GM12878 (cell line): ENCODE measurements around the gene KRT7. TPM values are rescaled to one million over a fixed set of nuclear protein-coding genes. Genes with fewer than 3 reads are reported as not detected.

Experiments
- ATAC-seq: fragments of 200-7000 bp; cut with Tn5 transposase; 3 replicates; pipeline ENCODE4 v1.9.1; 2020; ENCODE audit warnings: mild to moderate bottlenecking, moderate library complexity
- BruUV-seq: library from RNA; stranded (reverse); fragments of 400-500 nt; replicated peaks from 2 replicates; lab custom pipeline; 2021; lab: Mats Ljungman, UMichigan
- CTCF ChIA-PET: fragments of 300-600 bp; sonication (Branson Sonifier 250); formaldehyde crosslinking; extraction: SDS; loops from one replicate; lab custom pipeline; 2021; ENCODE audit warnings: inconsistent platforms; lab: Yijun Ruan, JAX
- POLR2A ChIA-PET: fragments of 350-600 bp; formaldehyde crosslinking; extraction: SDS; loops from one replicate; lab custom pipeline; 2021; ENCODE audit warnings: inconsistent platforms; lab: Charles Lee
- RAD21 ChIA-PET: fragments of 300-600 bp; sonication (Branson Sonifier 250); formaldehyde crosslinking; loops from one replicate; lab custom pipeline; 2023; ENCODE audit warnings: antibody characterized with exemption; ENCODE audit not compliant: unreplicated experiment; lab: Charles Lee
- SMC1A ChIA-PET: fragments of 300-600 bp; sonication (Branson Sonifier 250); formaldehyde crosslinking; loops from one replicate; lab custom pipeline; 2023; ENCODE audit not compliant: unreplicated experiment, uncharacterized antibody; lab: Charles Lee
- DNase-seq: peaks from one replicate; pipeline ENCODE4 v3.0.0-alpha.2; 2011; ENCODE audit warnings: low read depth, low spot score
- FAIRE-seq: peaks from 3 replicates; lab custom pipeline; 2011; peaks lifted over from hg19 to GRCh38; lab: Jason Lieb, UNC
- H2AFZ ChIP-seq: 2 replicates; pipeline ENCODE4 v1.6.0; 2011; ENCODE audit warnings: low read depth, low read length, control low read depth; ENCODE audit not compliant: control insufficient read depth
- H3K27ac ChIP-seq: 2 replicates; pipeline ENCODE4 v1.5.1; 2011; ENCODE audit warnings: control low read depth; ENCODE audit not compliant: control insufficient read depth, insufficient read depth
- H3K27me3 ChIP-seq, 2 experiments: replicated peaks in 1 of 2; 2 replicates each; pipeline versions ENCODE4 v1.6.0 to v1.6.1; 2011; ENCODE audit warnings: low read length in 1 of 2; ENCODE audit not compliant: control insufficient read depth in 2 of 2, insufficient read depth in 2 of 2
- H3K36me3 ChIP-seq, 2 experiments: 2 replicates each; pipeline ENCODE4 v1.5.1; 2011; ENCODE audit warnings: low read length in 1 of 2; ENCODE audit not compliant: control insufficient read depth in 2 of 2, insufficient read depth in 2 of 2
- H3K4me1 ChIP-seq: 2 replicates; pipeline ENCODE4 v1.6.1; 2011; ENCODE audit warnings: mild to moderate bottlenecking, low read length, moderate library complexity, mixed read lengths; ENCODE audit not compliant: control insufficient read depth, insufficient read depth
- H3K4me2 ChIP-seq: 2 replicates; pipeline ENCODE4 v1.6.0; 2011; ENCODE audit warnings: control low read depth; ENCODE audit not compliant: control insufficient read depth, insufficient read depth
- H3K4me3 ChIP-seq: fragments of 200-600 bp; sonication (generic); 2 replicates; pipeline ENCODE4 v1.5.1; 2016
- H3K79me2 ChIP-seq: 2 replicates; pipeline ENCODE4 v1.6.0; 2011; ENCODE audit warnings: low read length; ENCODE audit not compliant: control insufficient read depth, insufficient read depth
- H3K9ac ChIP-seq: 2 replicates; pipeline ENCODE4 v1.8.0; 2011; ENCODE audit warnings: low read length, control low read depth, mixed read lengths; ENCODE audit not compliant: control insufficient read depth, insufficient read depth
- H3K9me3 ChIP-seq: replicated peaks from 3 replicates; pipeline ENCODE4 v1.5.1; 2011; ENCODE audit warnings: mild to moderate bottlenecking, low read length; ENCODE audit not compliant: control insufficient read depth, insufficient read depth
- H4K20me1 ChIP-seq: 2 replicates; pipeline ENCODE4 v1.6.0; 2011; ENCODE audit not compliant: control insufficient read depth, insufficient read depth
- ATF7 ChIP-seq: fragments of 450-650 bp; IDR thresholded peaks from 2 replicates; pipeline ENCODE4 v1.6.1; 2016; ENCODE audit warnings: low read depth, mild to moderate bottlenecking
- CBX5 ChIP-seq: sonication (generic); IDR thresholded peaks from 2 replicates; pipeline ENCODE4 v1.6.1; 2016; ENCODE audit warnings: low read depth, moderate library complexity, mild to moderate bottlenecking, inconsistent platforms
- CREM ChIP-seq: IDR thresholded peaks from 2 replicates; pipeline ENCODE4 v1.6.1; 2014; ENCODE audit warnings: antibody characterized with exemption, low read depth
- GATAD2B ChIP-seq: fragments of 450-650 bp; conservative IDR thresholded peaks from 2 replicates; pipeline ENCODE4 v1.6.1; 2017; ENCODE audit warnings: low read depth, mild to moderate bottlenecking, moderate library complexity
- HDAC6 ChIP-seq: fragments of 200-600 bp; sonication (generic); IDR thresholded peaks from one replicate; pipeline ENCODE4 v1.8.0; 2017; ENCODE audit warnings: antibody characterized with exemption; ENCODE audit not compliant: unreplicated experiment
- IKZF1 ChIP-seq: fragments of 450-650 bp; conservative IDR thresholded peaks from 2 replicates; pipeline ENCODE4 v1.6.1; 2017; ENCODE audit warnings: antibody characterized with exemption, mild to moderate bottlenecking
- KDM1A ChIP-seq: fragments of 200-600 bp; sonication (generic); IDR thresholded peaks from 2 replicates; pipeline ENCODE4 v1.6.1; 2016; ENCODE audit warnings: borderline replicate concordance
- MTA3 ChIP-seq: IDR thresholded peaks from 2 replicates; pipeline ENCODE4 v1.6.1; 2012; ENCODE audit warnings: low read length, inconsistent platforms, borderline replicate concordance
- NFIC ChIP-seq: IDR thresholded peaks from 2 replicates; pipeline ENCODE4 v1.6.1; 2012; ENCODE audit warnings: low read depth, mild to moderate bottlenecking, inconsistent platforms, low read length, moderate library complexity
- NFYB ChIP-seq: IDR thresholded peaks from 2 replicates; pipeline ENCODE4 v1.6.1; 2011; ENCODE audit warnings: low read depth, mild to moderate bottlenecking, low read length, improper control_type of control experiment, moderate library complexity; ENCODE audit not compliant: insufficient read depth
- POLR2AphosphoS5 ChIP-seq: IDR thresholded peaks from 2 replicates; pipeline ENCODE4 v1.6.1; 2011; ENCODE audit warnings: mild to moderate bottlenecking, low read length, inconsistent platforms
- RELA ChIP-seq: fragments of 450-650 bp; IDR thresholded peaks from 2 replicates; pipeline ENCODE4 v1.8.0; 2014; ENCODE audit warnings: borderline replicate concordance; ENCODE audit not compliant: partially characterized antibody
- SMC3 ChIP-seq: IDR thresholded peaks from 2 replicates; pipeline ENCODE4 v1.6.1; 2011; ENCODE audit warnings: low read length, improper control_type of control experiment, borderline replicate concordance
- SP1 ChIP-seq: IDR thresholded peaks from one replicate; pipeline ENCODE4 v1.6.1; 2011; ENCODE audit warnings: low read depth, low read length
- TAF1 ChIP-seq: IDR thresholded peaks from 2 replicates; pipeline ENCODE4 v1.6.1; 2011; ENCODE audit warnings: mild to moderate bottlenecking, low read depth, low read length, borderline replicate concordance
- WGBS: methylation state at CpG from one replicate; pipeline ENCODE4 v1.1.6; 2016; ENCODE audit warnings: low lambda C conversion rate; ENCODE audit not compliant: insufficient replicate concordance, insufficient coverage; ENCODE audit errors: missing lambda C conversion rate; 5-methylcytosine and 5-hydroxymethylcytosine counted together
- in situ Hi-C: fragments of 300-500 bp; cut with MboI; formaldehyde crosslinking; loops from 9 replicates; pipeline ENCODE4 v1.14.3; 2018; ENCODE audit warnings: mixed read lengths
- intact Hi-C: fragments of 100-400 bp; cut with micrococcal nuclease; formaldehyde crosslinking; loops from one replicate; pipeline ENCODE4 v1.14.2; 2022; ENCODE audit not compliant: unreplicated experiment
- polyA plus RNA-seq, 11 experiments: library from polyadenylated mRNA; depleted of rRNA in 4 of 11; unstranded in 6 of 11; stranded (reverse) in 5 of 11; fragments of >200 nt; fragmentation: Nextera tagmentation in 4 of 11; fragmentation: Illumina TruSeq in 1 of 11; extraction: Ambion mirVana in 4 of 11; extraction: Trizol in 1 of 11; gene quantifications; 1 replicate in 1 of 11; 2 replicates in 10 of 11; pipeline versions ENCODE4 v1.2.1 to v1.2.3, GENCODE V29; 2011 to 2016; ENCODE audit warnings: inconsistent platforms in 2 of 11, missing spikeins in 2 of 11, low read depth in 1 of 11
- total RNA-seq, 4 experiments: library from RNA; depleted of rRNA in 3 of 4; stranded (reverse); fragments of >200 nt in 3 of 4; fragmentation: Illumina TruSeq in 1 of 4; extraction: Trizol in 1 of 4; gene quantifications; 2 replicates each; pipeline versions ENCODE4 v1.2.1 to v1.2.3, GENCODE V29; 2013 to 2021
- TF ChIP-seq, protein P1 (sequence below): fragments of 450-650 bp; IDR thresholded peaks from 2 replicates; pipeline ENCODE4 v1.6.1; 2016; ENCODE audit warnings: mild to moderate bottlenecking

The KRT7 gene
- total and polyA plus RNA-seq, 10 of the 15 experiments (the other 5 are each of a cell fraction or from before 2014, with no cell fraction given) = 0.90 to 18.7 (median 4.8) TPM

DNA sequence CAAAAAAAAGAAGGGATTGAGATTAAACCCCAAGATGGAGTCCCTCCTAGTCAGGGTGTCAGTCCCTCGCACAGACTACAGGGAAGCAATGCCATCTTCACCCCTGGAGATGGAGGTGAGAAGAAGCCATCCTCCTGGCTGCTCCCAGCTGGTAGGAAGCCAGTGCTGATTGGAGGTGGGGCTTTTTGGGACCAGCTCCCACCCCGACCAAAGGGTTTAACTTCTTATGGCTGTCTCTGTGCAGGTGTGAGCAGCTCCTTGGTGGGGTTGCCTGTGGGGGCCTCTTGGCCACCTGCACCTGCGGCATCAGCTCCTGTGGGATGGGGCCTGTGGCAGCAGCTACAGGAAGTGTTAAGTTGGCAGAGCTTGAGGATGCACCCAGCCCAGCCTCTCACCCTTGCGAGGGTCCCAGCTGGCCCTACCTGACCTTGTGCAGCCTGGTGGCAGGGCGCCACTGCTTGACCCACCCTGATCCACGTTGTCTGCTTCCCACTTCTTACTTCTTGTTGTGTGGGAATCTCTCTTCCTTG, 37.6 kb downstream of the KRT7 start:
- no peak for FAIRE-seq
- RAD21 ChIA-PET = no interaction called here
- WGBS = 18% methylated on average over 6 of the region's 6 CpGs

GRCh38 chr12:52271158-52271557, 38.1 kb downstream of the KRT7 start:
- Histone ChIP-seq H3K36me3 (no peaks in the 10 kb centered on the region), H3K9ac (no peak overlapping the region), H3K4me2 (no peak overlapping the region), H3K27ac (no peak overlapping the region), H3K4me3 (no peak overlapping the region), H3K27me3 (peaks cover 0 to 2% of the 10 kb centered on the region in 2 experiments; a peak in 1 of 4 replicates), H3K4me1 (no peaks in the 10 kb centered on the region), H2AFZ (no peak overlapping the region), H4K20me1 (no peaks in the 10 kb centered on the region), H3K79me2 (no peaks in the 10 kb centered on the region), H3K9me3 (no peaks in the 10 kb centered on the region)
- ChIA-PET POLR2A (no interaction called here), RAD21 (no interaction called here), CTCF (interaction anchor here (1.4 to 3.4 kb wide), 3 partner anchors 8 to 47 kb away, joined by 3 to 21 read pairs (median 3); no protein-coding TSS in a partner anchor), SMC1A (interaction anchor here (0.8 kb wide), 1 partner anchor 33 kb away, joined by 3 read pairs; no protein-coding TSS in a partner anchor)
- BruUV-seq = no TSS peak
- DNase-seq = no peak
- FAIRE-seq = no peak
- intact Hi-C loops = no loop called here
- in situ Hi-C loops = no loop called here
- ATAC-seq = no peak
- WGBS = 25% methylated on average over 1 of the region's 1 CpG
- TF ChIP-seq NFIC (no peak), TAF1 (no peak), ATF7 (no peak), NFYB (no peak), CREM (no peak), GATAD2B (no peak), HDAC6 (no peak), IKZF1 (no peak), SP1 (no peak), SMC3 (no peak), KDM1A (no peak)
- TF ChIP-seq, protein P1, sequence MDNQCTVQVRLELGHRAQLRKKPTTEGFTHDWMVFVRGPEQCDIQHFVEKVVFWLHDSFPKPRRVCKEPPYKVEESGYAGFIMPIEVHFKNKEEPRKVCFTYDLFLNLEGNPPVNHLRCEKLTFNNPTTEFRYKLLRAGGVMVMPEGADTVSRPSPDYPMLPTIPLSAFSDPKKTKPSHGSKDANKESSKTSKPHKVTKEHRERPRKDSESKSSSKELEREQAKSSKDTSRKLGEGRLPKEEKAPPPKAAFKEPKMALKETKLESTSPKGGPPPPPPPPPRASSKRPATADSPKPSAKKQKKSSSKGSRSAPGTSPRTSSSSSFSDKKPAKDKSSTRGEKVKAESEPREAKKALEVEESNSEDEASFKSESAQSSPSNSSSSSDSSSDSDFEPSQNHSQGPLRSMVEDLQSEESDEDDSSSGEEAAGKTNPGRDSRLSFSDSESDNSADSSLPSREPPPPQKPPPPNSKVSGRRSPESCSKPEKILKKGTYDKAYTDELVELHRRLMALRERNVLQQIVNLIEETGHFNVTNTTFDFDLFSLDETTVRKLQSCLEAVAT = no peak

More for the DNA sequence above, 37.6 kb downstream of the KRT7 start:
- H2AFZ ChIP-seq = no peak overlapping the region
- no peaks in the 10 kb centered on the region for H3K79me2 ChIP-seq
- ChIA-PET POLR2A (no interaction called here), CTCF (interaction anchor here (0.7 to 3.4 kb wide), 2 partner anchors 9 to 57 kb away, joined by 3 to 21 read pairs; no protein-coding TSS in a partner anchor), SMC1A (interaction anchor here (1.2 kb wide), 1 partner anchor 45 kb away, joined by 3 read pairs; no protein-coding TSS in a partner anchor)
- in situ Hi-C loops (no loop called here), intact Hi-C loops (no loop called here)
- no peak overlapping the region for H3K4me2 ChIP-seq
- no peaks in the 10 kb centered on the region for H4K20me1 ChIP-seq
- H3K27me3 ChIP-seq = peaks cover 0 to 2% of the 10 kb centered on the region in 2 experiments; a peak in 1 of 4 replicates
- H3K9me3 ChIP-seq = no peaks in the 10 kb centered on the region
- no peaks in the 10 kb centered on the region for H3K36me3 ChIP-seq
- no peak overlapping the region for H3K27ac ChIP-seq
- ATAC-seq = no peak
- H3K9ac ChIP-seq = no peak overlapping the region
- no peaks in the 10 kb centered on the region for H3K4me1 ChIP-seq
- BruUV-seq = no TSS peak
- no peak for TF ChIP-seq POLR2AphosphoS5
- TF ChIP-seq RELA = no peak
- no peak for TF ChIP-seq CBX5
- TF ChIP-seq, protein P1 = no peak
- no peak for TF ChIP-seq MTA3
- no peak for DNase-seq
- no peak overlapping the region for H3K4me3 ChIP-seq
